ENCODE results near the gene VPS51. TPM values are rescaled to one million over a fixed set of nuclear protein-coding genes. Genes with fewer than 3 reads are reported as not detected.

Gene VPS51
- total and polyA plus RNA-seq, 10 of the 15 experiments (the other 5 are each of a cell fraction or from before 2014, with no cell fraction given) = 1.5 to 279 (median 53.2) TPM

DNA sequence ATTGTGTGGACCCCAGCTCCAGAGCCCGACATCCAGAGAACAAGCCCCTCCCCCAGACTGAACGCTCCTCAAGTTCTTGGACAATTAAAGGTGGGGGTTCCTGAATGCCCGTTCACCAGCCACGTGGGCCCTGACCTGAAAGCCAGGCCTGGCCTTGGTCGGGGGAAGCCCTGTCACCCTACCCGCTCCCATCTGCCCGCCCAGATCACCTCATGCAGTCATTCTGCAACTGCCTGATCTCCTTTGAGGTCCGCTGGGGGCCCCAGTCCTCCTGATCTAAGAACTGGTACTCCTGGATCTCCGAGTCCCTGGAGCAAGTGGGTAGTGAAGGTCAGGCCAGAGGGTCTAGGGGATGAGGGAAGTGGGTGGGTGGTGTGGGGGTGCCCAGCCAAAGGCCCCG is 28.6 kb upstream of the VPS51 start:
- DNase-seq (ENCODE audit: low read depth, low spot score) = no peak
- Histone ChIP-seq H3K4me1 (ENCODE audit: control insufficient read depth, insufficient read depth, low read length) (peaks cover 10% of the 10 kb centered on the region), H3K36me3 (ENCODE audit: control insufficient read depth in 2 of 2, insufficient read depth in 2 of 2, low read length in 1 of 2) (no peaks in the 10 kb centered on the region), H2AFZ (ENCODE audit: control insufficient read depth, low read depth, low read length) (peak overlapping the region; percentile 61), H3K27me3 (replicated peaks in 1 of 2; ENCODE audit: control insufficient read depth in 2 of 2, insufficient read depth in 2 of 2, low read length in 1 of 2) (no peaks in the 10 kb centered on the region), H4K20me1 (ENCODE audit: control insufficient read depth, insufficient read depth) (no peaks in the 10 kb centered on the region), H3K9me3 (replicated peaks; ENCODE audit: control insufficient read depth, insufficient read depth, low read length) (no peaks in the 10 kb centered on the region), H3K79me2 (ENCODE audit: control insufficient read depth, insufficient read depth, low read length) (no peaks in the 10 kb centered on the region), H3K4me3 (peak overlapping the region; percentile 24; the same call in 1 of the 2 replicates), H3K9ac (ENCODE audit: control insufficient read depth, insufficient read depth, low read length) (no peak overlapping the region), H3K4me2 (ENCODE audit: control insufficient read depth, insufficient read depth) (peak overlapping the region; percentile 62), H3K27ac (ENCODE audit: control insufficient read depth, insufficient read depth) (peak overlapping the region; percentile 54)
- ChIA-PET POLR2A (interaction anchor here (0.8 kb wide), 2 partner anchors 8 to 15 kb away, joined by 3 read pairs; no protein-coding TSS in a partner anchor), CTCF (interaction anchor here (1.0 kb wide), 1 partner anchor 14 kb away, joined by 5 read pairs; no protein-coding TSS in a partner anchor), SMC1A (ENCODE audit: uncharacterized antibody, unreplicated experiment) (no interaction called here), RAD21 (ENCODE audit: unreplicated experiment) (no interaction called here)
- no peak for FAIRE-seq
- ATAC-seq = peak; percentile 81
- in situ Hi-C loops (cut with MboI) = no loop called here
- 17% methylated on average over 10 of the region's 10 CpGs for WGBS (ENCODE audit: insufficient coverage, insufficient replicate concordance, low lambda C conversion rate, missing lambda C conversion rate)
- BruUV-seq (replicated peaks) = no TSS peak
- intact Hi-C loops (cut with micrococcal nuclease; ENCODE audit: unreplicated experiment) = no loop called here
- no peak for TF ChIP-seq WRNIP1 (IDR thresholded peaks at IDR 0.05; ENCODE audit: borderline replicate concordance, low read depth, low read length)
- no peak for TF ChIP-seq HSF1 (IDR thresholded peaks at IDR 0.05; ENCODE audit: low read depth, low read length)
- no peak for TF ChIP-seq SIN3A (IDR thresholded peaks at IDR 0.05; ENCODE audit: low read depth, low read length)
- TF ChIP-seq MXI1 (IDR thresholded peaks at IDR 0.05; ENCODE audit: low read depth, low read length) = no peak
- TF ChIP-seq, protein P1, sequence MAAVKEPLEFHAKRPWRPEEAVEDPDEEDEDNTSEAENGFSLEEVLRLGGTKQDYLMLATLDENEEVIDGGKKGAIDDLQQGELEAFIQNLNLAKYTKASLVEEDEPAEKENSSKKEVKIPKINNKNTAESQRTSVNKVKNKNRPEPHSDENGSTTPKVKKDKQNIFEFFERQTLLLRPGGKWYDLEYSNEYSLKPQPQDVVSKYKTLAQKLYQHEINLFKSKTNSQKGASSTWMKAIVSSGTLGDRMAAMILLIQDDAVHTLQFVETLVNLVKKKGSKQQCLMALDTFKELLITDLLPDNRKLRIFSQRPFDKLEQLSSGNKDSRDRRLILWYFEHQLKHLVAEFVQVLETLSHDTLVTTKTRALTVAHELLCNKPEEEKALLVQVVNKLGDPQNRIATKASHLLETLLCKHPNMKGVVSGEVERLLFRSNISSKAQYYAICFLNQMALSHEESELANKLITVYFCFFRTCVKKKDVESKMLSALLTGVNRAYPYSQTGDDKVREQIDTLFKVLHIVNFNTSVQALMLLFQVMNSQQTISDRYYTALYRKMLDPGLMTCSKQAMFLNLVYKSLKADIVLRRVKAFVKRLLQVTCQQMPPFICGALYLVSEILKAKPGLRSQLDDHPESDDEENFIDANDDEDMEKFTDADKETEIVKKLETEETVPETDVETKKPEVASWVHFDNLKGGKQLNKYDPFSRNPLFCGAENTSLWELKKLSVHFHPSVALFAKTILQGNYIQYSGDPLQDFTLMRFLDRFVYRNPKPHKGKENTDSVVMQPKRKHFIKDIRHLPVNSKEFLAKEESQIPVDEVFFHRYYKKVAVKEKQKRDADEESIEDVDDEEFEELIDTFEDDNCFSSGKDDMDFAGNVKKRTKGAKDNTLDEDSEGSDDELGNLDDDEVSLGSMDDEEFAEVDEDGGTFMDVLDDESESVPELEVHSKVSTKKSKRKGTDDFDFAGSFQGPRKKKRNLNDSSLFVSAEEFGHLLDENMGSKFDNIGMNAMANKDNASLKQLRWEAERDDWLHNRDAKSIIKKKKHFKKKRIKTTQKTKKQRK (IDR thresholded peaks at IDR 0.05; ENCODE audit: low read depth, low read length) = no peak
- TF ChIP-seq RAD21 (IDR thresholded peaks at IDR 0.05; ENCODE audit: insufficient read depth, low read depth, low read length) = no peak
- TF ChIP-seq, protein P2, sequence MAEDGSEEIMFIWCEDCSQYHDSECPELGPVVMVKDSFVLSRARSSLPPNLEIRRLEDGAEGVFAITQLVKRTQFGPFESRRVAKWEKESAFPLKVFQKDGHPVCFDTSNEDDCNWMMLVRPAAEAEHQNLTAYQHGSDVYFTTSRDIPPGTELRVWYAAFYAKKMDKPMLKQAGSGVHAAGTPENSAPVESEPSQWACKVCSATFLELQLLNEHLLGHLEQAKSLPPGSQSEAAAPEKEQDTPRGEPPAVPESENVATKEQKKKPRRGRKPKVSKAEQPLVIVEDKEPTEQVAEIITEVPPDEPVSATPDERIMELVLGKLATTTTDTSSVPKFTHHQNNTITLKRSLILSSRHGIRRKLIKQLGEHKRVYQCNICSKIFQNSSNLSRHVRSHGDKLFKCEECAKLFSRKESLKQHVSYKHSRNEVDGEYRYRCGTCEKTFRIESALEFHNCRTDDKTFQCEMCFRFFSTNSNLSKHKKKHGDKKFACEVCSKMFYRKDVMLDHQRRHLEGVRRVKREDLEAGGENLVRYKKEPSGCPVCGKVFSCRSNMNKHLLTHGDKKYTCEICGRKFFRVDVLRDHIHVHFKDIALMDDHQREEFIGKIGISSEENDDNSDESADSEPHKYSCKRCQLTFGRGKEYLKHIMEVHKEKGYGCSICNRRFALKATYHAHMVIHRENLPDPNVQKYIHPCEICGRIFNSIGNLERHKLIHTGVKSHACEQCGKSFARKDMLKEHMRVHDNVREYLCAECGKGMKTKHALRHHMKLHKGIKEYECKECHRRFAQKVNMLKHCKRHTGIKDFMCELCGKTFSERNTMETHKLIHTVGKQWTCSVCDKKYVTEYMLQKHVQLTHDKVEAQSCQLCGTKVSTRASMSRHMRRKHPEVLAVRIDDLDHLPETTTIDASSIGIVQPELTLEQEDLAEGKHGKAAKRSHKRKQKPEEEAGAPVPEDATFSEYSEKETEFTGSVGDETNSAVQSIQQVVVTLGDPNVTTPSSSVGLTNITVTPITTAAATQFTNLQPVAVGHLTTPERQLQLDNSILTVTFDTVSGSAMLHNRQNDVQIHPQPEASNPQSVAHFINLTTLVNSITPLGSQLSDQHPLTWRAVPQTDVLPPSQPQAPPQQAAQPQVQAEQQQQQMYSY (CRISPR knock-in tag; IDR thresholded peaks at IDR 0.05) = no peak
- TF ChIP-seq STAT3 (IDR thresholded peaks at IDR 0.05; ENCODE audit: low read depth, low read length) = no peak
- TF ChIP-seq BCL3 (IDR thresholded peaks at IDR 0.05; ENCODE audit: borderline replicate concordance, insufficient read depth, low read depth, low read length, poor library complexity, severe bottlenecking) = no peak
- TF ChIP-seq, protein P3, sequence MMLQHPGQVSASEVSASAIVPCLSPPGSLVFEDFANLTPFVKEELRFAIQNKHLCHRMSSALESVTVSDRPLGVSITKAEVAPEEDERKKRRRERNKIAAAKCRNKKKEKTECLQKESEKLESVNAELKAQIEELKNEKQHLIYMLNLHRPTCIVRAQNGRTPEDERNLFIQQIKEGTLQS (IDR thresholded peaks at IDR 0.05; ENCODE audit: borderline replicate concordance, extremely low read depth, low read depth, low read length) = no peak
- TF ChIP-seq ZNF274 (IDR thresholded peaks at IDR 0.05; ENCODE audit: insufficient read depth, insufficient read length) = no peak
- TF ChIP-seq IRF4 (IDR thresholded peaks at IDR 0.05; ENCODE audit: low read depth, low read length) = 0 out of 2 replicates have a peak, but pooled peaks have one; percentile 42
- TF ChIP-seq TCF12 (IDR thresholded peaks at IDR 0.05; ENCODE audit: low read depth, low read length) = no peak
- TF ChIP-seq SMAD5 (IDR thresholded peaks at IDR 0.05; ENCODE audit: low read depth) = no peak

All from GM12878 (cell line).